Germinal center (tissue), 1 donor: ENCODE results near the gene CCDC8.
"Not testable (repeated sequence)": the region's sequence is repeated elsewhere in the genome, so short reads cannot be mapped to it uniquely, and the experiment has no call there.

Experiments
- DNase-seq: peaks from one replicate; pipeline ENCODE4 v3.0.0; 2012; ENCODE audit warnings: mixed read lengths, low spot score

CCDC8 gene

GRCh38 chr19:46427518-46428045, 14.2 kb upstream of the CCDC8 start:
- DNase-seq: no peak

GRCh38 chr19:46426506-46427162, 13.3 kb upstream of the CCDC8 start:
- DNase-seq: peak; percentile 63

DNA sequence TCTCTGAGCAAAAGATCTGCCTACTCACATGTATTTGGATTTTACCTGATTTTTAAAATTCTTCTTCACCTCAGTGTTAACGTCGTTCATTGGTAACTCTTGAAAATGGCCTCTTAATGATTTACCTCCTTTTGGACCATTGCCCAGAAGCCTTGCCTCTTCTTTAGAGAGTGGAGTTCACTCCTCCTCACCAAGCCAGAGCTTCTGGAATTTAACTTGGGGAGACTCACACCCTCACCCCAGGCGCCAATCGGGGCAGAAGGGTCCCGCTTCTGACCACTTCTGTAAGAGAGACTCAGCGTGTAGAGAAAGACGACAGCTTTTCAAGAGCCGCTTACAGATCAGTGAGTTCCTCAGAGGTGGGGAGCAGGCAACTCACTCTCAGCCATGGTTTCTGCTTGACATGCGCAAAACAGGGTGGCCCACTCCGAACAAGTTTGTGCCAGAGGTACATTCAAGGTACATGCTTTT, 12.7 kb upstream of the CCDC8 start:
- DNase-seq: no peak

GRCh38 chr19:46423188-46423587, 9.8 kb upstream of the CCDC8 start:
- no peak for DNase-seq

DNA sequence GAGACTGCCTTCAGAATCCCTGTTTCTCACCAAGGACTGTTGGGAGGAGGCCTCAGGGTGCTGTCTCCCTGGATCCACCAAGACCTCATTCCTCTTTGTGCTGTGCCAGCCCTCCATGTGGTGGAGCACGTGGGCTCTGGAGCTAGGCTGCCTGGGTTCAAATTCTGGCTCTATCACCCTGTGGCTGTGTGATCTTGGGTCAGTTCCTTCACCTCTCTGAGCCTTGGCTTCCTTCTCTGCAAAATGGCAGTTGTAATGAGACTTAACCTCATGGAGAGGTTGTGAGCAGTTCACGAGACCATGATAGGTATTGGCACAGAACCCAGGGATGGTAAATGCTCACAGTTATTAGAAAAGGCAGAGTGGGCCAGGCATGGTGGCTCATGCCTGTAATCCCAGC, 9.0 kb upstream of the CCDC8 start:
- DNase-seq: no peak

DNA sequence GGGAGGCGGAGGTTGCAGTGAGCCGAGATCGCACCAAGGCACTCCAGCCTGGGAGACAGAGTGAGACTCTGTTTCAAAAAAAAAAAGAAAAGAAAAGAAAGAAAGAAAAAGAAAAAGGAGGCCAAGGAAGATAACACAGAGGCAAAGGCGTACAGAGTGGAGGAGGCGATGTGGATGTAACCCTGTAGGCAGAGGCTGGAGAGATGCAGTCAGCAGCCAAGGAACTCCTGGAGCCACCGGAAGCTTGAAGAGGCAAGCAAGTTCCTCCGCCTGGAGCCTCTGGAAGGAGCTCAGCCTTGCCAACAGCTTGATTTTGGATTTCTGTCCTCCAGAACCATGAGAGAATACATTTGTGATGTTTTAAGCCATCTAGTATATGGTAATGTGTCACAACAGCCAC, 6.7 kb upstream of the CCDC8 start:
- DNase-seq: no peak

GRCh38 chr19:46415804-46416709, 2.7 kb upstream of the CCDC8 start:
- DNase-seq: not testable (repeated sequence)

GRCh38 chr19:46414899-46415298, 1.5 kb upstream of the CCDC8 start:
- DNase-seq: not testable (repeated sequence)

- DNase-seq: no peak
These were observed 608 bp downstream of the CCDC8 start for GRCh38 chr19:46412650-46413261.

DNA sequence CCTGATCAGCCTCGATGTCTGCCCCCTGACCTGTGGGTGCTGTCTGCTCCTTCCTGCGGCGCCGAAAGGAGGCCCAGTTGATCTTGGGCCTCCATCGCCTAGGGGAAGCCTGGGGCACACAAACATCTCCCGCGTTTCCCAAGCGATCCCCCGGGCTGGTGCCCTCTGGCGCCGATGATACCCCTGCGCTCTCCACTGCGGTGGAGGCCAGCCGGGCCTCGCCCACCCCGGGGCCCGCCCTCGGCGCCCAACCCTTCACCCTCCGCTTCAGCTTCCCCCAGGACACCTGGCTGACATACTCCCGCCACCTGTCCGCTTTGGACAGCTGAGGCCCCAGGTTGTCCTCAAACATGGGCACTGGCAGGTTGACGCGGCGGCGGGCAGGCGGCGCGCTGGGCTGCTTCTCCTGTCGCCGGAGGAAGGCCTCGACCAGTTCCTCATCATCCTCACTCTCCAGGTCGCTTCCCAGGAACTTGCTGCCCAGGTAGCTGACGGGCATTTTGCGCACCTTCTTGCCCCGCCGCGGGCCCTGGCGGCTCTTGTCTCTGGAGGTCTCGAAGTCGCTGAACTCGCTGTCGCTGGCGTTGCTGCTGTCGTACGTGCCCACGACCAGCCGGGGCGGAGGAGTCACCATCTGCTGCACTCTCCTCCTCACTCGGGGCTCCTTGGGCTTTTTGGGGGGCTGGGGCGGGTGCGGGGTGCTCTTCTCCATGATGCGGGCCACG, 1.3 kb downstream of the CCDC8 start:
- no peak for DNase-seq

DNA sequence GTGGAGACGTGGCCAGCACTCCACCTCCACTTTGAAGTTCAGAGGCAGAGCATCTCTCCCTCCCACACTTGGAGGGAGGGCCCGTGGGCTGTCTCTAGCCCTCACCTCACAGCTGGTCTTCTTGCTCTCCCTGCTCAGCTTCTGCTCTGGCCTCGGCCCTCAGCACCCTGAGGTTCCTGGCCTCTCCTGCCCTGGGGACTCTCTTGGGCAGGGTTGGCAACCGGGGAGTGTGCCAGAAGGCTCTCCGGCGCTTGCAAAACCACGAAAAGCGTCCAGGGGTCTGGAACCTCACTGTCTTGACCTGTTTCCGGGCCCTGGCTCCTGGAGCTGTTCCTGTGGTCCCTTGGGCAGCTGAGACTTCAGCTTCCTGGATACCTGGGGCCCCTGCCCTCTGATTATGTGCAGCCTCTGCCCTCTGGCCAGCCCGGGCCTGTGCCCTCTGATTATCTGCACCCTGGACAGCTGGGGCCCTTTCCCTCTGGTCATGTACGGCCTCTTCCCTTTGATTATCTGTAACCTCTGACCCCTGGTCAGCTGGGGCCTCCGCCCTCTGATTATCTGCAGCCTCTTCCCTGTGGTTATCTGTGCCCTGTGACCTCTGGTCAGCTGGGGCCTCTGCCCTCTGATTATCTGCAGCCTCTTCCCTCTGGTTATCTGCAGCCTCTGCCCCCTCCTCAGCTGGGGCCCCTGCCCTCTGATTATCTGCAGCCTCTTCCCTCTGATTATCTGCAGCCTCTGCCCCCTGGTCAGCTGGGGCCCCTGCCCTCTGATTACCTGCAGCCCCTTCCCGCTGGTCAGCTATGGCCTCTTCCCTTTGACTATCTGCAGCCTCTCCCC, 2.1 kb downstream of the CCDC8 start:
- no peak for DNase-seq

DNA sequence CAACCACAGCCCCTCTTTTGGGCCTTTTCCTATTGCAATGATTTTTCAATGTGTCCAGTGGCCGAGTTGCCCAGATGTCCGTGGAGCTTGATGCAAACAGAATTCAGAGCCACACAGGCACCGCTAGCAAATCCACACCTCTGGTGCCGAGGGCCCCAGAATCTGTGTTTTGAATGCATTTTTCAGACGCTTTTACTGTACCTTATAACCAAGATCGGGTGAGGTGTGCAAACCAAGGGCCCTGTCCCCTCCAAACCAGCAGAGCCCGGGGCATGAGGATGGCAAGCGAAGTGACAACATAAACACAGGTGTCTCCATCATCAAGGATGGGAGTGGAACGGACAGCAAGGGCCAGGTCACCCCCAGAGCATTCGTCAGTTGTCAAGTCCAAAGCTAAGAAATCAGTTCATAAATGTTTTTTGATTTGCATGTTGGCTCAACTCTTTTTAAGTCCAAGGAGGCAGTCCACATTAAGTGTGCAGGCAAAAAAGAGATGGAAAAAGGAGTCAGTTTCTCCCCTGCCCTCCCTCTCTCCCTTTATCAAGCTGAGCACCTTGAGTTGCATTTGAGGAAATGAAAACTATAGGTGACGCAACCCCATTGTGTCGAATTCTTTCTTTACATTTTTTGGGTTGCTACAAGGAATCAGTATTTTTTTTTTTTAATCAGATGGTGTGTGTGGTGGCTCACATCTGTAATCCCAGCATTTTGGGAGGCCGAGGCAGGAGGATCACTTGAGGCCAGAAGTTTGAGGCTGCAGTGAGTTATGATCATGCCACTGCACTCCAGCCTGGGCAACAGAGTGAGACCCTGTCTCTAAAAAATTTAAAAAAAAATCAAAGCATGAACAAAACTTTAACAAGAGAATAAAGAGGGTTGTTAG, 2.9 kb downstream of the CCDC8 start:
- DNase-seq: no peak

DNA sequence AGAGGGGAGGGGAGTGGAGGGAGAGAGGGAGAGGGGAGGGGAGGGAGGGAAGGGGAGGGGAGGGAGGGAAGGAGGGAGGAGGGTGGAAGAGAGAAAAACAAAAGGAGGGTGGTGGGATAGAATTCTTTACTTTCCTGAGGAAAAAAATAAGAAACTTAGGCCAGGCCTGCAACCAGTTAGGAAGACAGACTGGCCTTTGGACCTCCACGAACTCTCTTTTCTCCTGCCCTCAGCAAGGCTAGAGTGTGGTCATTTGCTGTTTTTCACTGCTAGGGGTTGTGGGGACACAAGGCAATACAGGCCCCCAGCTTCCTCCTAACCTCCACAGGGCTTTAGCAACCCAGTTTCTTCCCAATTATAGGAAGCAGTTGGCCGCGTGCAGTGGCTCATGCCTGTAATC, 4.2 kb downstream of the CCDC8 start:
- DNase-seq: no peak

GRCh38 chr19:46408664-46409039, 4.7 kb downstream of the CCDC8 start:
- no peak for DNase-seq

GRCh38 chr19:46407856-46408663, 5.3 kb downstream of the CCDC8 start:
- DNase-seq: no peak

GRCh38 chr19:46406976-46407375, 6.4 kb downstream of the CCDC8 start:
- no peak for DNase-seq

DNA sequence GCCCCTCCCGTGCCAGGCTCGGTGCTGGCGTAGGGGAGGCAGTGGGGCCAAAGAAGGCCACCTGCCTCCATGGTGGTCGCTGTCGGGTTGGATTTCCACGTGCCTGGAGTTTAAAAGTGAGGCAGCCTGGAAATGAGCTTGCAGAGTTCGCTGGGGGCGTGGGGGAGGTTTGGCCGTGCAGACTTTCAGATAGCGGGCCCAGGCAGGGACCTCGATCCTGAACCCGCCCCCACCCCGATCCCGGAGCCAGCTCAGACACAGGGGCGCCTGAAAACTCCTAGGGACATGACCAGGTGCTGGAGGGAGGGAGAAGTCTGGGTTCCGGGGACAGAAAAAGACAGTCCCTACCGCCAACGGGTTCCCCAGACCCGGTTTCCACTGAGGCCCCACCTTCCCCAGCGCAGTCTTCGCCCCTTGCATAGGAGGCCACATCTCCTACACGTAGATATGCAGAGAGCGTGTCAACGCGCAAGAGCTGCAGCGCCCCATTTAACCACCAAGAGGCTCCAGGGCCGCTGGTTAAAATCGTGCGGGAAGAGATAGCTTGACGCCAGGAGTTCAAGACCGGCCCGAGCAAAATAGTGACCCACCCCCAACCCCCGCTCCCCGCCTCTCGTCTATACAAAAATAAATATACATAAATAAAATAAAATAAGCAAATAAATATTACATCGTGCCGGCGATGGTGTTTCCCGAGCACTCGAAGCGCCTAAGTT, 8.5 kb downstream of the CCDC8 start:
- no peak for DNase-seq

GRCh38 chr19:46404055-46404752, 9.2 kb downstream of the CCDC8 start:
- no peak for DNase-seq
